ENCODE data around the gene SPPL2C. TPM values are rescaled to one million over a fixed set of nuclear protein-coding genes. Genes with fewer than 3 reads are reported as not detected.
A peak's percentile ranks its signal among the peaks of the same experiment; 100 is the strongest.

The SPPL2C gene
- total and polyA plus RNA-seq, 10 of the 15 experiments (the other 5 are each of a cell fraction or from before 2014, with no cell fraction given) = not detected

DNA sequence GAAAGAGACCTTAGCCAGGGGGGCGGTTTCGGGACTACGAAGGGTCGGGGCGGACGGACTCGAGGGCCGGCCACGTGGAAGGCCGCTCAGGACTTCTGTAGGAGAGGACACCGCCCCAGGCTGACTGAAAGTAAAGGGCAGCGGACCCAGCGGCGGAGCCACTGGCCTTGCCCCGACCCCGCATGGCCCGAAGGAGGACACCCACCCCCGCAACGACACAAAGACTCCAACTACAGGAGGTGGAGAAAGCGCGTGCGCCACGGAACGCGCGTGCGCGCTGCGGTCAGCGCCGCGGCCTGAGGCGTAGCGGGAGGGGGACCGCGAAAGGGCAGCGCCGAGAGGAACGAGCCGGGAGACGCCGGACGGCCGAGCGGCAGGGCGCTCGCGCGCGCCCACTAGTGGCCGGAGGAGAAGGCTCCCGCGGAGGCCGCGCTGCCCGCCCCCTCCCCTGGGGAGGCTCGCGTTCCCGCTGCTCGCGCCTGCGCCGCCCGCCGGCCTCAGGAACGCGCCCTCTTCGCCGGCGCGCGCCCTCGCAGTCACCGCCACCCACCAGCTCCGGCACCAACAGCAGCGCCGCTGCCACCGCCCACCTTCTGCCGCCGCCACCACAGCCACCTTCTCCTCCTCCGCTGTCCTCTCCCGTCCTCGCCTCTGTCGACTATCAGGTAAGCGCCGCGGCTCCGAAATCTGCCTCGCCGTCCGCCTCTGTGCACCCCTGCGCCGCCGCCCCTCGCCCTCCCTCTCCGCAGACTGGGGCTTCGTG is 49.5 kb downstream of the SPPL2C start, which contains the start of gene MAPT:
TSS of gene MAPT (plus strand) at position 533 of the 763 bp plus-strand sequence. CDS start 67,784 bp downstream, outside the sequence.
- ATAC-seq (peak; percentile 98), FAIRE-seq (no peak), DNase-seq (ENCODE audit: low read depth, low spot score) (peak; percentile 24)
- Histone ChIP-seq H2AFZ (ENCODE audit: control insufficient read depth, low read depth, low read length) (peak within 1 kb of the TSS; percentile 39), H3K4me1 (ENCODE audit: control insufficient read depth, insufficient read depth, low read length) (no peaks in the 10 kb centered on the region), H3K4me2 (ENCODE audit: control insufficient read depth, insufficient read depth) (peak within 1 kb of the TSS; percentile 91), H3K27me3 (replicated peaks in 1 of 2; ENCODE audit: control insufficient read depth in 2 of 2, insufficient read depth in 2 of 2, low read length in 1 of 2) (peaks cover 15 to 19% of the 10 kb centered on the region in 2 experiments; a peak in 3 of 4 replicates), H3K36me3 (ENCODE audit: control insufficient read depth in 2 of 2, insufficient read depth in 2 of 2, low read length in 1 of 2) (no peaks in the 10 kb centered on the region), H3K9me3 (replicated peaks; ENCODE audit: control insufficient read depth, insufficient read depth, low read length) (no peaks in the 10 kb centered on the region), H3K9ac (ENCODE audit: control insufficient read depth, insufficient read depth, low read length) (no peak within 1 kb of the TSS), H3K4me3 (peak within 1 kb of the TSS; percentile 82), H4K20me1 (ENCODE audit: control insufficient read depth, insufficient read depth) (no peaks in the 10 kb centered on the region), H3K79me2 (ENCODE audit: control insufficient read depth, insufficient read depth, low read length) (no peaks in the 10 kb centered on the region), H3K27ac (ENCODE audit: control insufficient read depth, insufficient read depth) (no peak within 1 kb of the TSS)
- intact Hi-C loops (cut with micrococcal nuclease; ENCODE audit: unreplicated experiment) = no loop called here
- RAD21 ChIA-PET (ENCODE audit: unreplicated experiment) = no interaction called here
- CTCF ChIA-PET = interaction anchor here (1.3 to 1.6 kb wide), 2 partner anchors 21 to 32 kb away, joined by 3 to 4 read pairs; no protein-coding TSS in a partner anchor
- in situ Hi-C loops (cut with MboI) = no loop called here
- 11% methylated on average over 65 of the region's 97 CpGs for WGBS (ENCODE audit: insufficient coverage, insufficient replicate concordance, low lambda C conversion rate, missing lambda C conversion rate)
- POLR2A ChIA-PET = no interaction called here
- SMC1A ChIA-PET (ENCODE audit: uncharacterized antibody, unreplicated experiment) = no interaction called here
- BruUV-seq (replicated peaks) = no TSS peak
- TF ChIP-seq HDAC2 (IDR thresholded peaks at IDR 0.05) = no peak
- TF ChIP-seq, protein P1, sequence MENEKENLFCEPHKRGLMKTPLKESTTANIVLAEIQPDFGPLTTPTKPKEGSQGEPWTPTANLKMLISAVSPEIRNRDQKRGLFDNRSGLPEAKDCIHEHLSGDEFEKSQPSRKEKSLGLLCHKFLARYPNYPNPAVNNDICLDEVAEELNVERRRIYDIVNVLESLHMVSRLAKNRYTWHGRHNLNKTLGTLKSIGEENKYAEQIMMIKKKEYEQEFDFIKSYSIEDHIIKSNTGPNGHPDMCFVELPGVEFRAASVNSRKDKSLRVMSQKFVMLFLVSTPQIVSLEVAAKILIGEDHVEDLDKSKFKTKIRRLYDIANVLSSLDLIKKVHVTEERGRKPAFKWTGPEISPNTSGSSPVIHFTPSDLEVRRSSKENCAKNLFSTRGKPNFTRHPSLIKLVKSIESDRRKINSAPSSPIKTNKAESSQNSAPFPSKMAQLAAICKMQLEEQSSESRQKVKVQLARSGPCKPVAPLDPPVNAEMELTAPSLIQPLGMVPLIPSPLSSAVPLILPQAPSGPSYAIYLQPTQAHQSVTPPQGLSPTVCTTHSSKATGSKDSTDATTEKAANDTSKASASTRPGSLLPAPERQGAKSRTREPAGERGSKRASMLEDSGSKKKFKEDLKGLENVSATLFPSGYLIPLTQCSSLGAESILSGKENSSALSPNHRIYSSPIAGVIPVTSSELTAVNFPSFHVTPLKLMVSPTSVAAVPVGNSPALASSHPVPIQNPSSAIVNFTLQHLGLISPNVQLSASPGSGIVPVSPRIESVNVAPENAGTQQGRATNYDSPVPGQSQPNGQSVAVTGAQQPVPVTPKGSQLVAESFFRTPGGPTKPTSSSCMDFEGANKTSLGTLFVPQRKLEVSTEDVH (IDR thresholded peaks at IDR 0.05; ENCODE audit: low read depth, partially characterized antibody) = no peak
- TF ChIP-seq, protein P2, sequence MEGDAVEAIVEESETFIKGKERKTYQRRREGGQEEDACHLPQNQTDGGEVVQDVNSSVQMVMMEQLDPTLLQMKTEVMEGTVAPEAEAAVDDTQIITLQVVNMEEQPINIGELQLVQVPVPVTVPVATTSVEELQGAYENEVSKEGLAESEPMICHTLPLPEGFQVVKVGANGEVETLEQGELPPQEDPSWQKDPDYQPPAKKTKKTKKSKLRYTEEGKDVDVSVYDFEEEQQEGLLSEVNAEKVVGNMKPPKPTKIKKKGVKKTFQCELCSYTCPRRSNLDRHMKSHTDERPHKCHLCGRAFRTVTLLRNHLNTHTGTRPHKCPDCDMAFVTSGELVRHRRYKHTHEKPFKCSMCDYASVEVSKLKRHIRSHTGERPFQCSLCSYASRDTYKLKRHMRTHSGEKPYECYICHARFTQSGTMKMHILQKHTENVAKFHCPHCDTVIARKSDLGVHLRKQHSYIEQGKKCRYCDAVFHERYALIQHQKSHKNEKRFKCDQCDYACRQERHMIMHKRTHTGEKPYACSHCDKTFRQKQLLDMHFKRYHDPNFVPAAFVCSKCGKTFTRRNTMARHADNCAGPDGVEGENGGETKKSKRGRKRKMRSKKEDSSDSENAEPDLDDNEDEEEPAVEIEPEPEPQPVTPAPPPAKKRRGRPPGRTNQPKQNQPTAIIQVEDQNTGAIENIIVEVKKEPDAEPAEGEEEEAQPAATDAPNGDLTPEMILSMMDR (IDR thresholded peaks at IDR 0.05 in 2 of 3, conservative IDR thresholded peaks at IDR 0.05 in 1 of 3; ENCODE audit: control insufficient read depth in 2 of 3, extremely low read depth in 1 of 3, insufficient read depth in 1 of 3, low read depth in 3 of 3, low read length in 3 of 3) = peak; percentile 75 to 77 (median 75); a peak in 5 of 6 replicates
- TF ChIP-seq SMARCA5 (IDR thresholded peaks at IDR 0.05) = 0 out of 2 replicates have a peak, but pooled peaks have one; percentile 51
- no peak for TF ChIP-seq TARDBP (IDR thresholded peaks at IDR 0.05; ENCODE audit: borderline replicate concordance)
- TF ChIP-seq GATAD2B (conservative IDR thresholded peaks at IDR 0.05; ENCODE audit: low read depth) = 0 out of 2 replicates have a peak, but pooled peaks have one; percentile 57
- TF ChIP-seq RB1 (IDR thresholded peaks at IDR 0.05; ENCODE audit: borderline replicate concordance) = 0 out of 2 replicates have a peak, but pooled peaks have one; percentile 29
- TF ChIP-seq, protein P3, sequence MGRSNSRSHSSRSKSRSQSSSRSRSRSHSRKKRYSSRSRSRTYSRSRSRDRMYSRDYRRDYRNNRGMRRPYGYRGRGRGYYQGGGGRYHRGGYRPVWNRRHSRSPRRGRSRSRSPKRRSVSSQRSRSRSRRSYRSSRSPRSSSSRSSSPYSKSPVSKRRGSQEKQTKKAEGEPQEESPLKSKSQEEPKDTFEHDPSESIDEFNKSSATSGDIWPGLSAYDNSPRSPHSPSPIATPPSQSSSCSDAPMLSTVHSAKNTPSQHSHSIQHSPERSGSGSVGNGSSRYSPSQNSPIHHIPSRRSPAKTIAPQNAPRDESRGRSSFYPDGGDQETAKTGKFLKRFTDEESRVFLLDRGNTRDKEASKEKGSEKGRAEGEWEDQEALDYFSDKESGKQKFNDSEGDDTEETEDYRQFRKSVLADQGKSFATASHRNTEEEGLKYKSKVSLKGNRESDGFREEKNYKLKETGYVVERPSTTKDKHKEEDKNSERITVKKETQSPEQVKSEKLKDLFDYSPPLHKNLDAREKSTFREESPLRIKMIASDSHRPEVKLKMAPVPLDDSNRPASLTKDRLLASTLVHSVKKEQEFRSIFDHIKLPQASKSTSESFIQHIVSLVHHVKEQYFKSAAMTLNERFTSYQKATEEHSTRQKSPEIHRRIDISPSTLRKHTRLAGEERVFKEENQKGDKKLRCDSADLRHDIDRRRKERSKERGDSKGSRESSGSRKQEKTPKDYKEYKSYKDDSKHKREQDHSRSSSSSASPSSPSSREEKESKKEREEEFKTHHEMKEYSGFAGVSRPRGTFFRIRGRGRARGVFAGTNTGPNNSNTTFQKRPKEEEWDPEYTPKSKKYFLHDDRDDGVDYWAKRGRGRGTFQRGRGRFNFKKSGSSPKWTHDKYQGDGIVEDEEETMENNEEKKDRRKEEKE (IDR thresholded peaks at IDR 0.05) = no peak
- TF ChIP-seq YY1 (IDR thresholded peaks at IDR 0.05; ENCODE audit: low read depth, low read length) = 0 out of 2 replicates have a peak, but pooled peaks have one; percentile 30
- TF ChIP-seq DPF2 (IDR thresholded peaks at IDR 0.05) = peak; percentile 58
- TF ChIP-seq NRF1 (conservative IDR thresholded peaks at IDR 0.05; ENCODE audit: low read depth, low read length) = 0 out of 2 replicates have a peak, but pooled peaks have one; percentile 36
- TF ChIP-seq IKZF1 (conservative IDR thresholded peaks at IDR 0.05) = peak; percentile 52
- TF ChIP-seq, protein P4, sequence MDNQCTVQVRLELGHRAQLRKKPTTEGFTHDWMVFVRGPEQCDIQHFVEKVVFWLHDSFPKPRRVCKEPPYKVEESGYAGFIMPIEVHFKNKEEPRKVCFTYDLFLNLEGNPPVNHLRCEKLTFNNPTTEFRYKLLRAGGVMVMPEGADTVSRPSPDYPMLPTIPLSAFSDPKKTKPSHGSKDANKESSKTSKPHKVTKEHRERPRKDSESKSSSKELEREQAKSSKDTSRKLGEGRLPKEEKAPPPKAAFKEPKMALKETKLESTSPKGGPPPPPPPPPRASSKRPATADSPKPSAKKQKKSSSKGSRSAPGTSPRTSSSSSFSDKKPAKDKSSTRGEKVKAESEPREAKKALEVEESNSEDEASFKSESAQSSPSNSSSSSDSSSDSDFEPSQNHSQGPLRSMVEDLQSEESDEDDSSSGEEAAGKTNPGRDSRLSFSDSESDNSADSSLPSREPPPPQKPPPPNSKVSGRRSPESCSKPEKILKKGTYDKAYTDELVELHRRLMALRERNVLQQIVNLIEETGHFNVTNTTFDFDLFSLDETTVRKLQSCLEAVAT (IDR thresholded peaks at IDR 0.05) = no peak
